NCI-H510A (cell line): ENCODE data around the gene TC2N.
"Not testable (repeated sequence)": the region's sequence is repeated elsewhere in the genome, so short reads cannot be mapped to it uniquely, and the experiment has no call there.

Experiments
- DNase-seq: peaks from one replicate; lab custom pipeline; 2025; lab: John Stamatoyannopoulos, UW

TC2N gene

GRCh38 chr14:91889477-91890211, 22.3 kb upstream of the TC2N start:
- DNase-seq, result no peak

DNA sequence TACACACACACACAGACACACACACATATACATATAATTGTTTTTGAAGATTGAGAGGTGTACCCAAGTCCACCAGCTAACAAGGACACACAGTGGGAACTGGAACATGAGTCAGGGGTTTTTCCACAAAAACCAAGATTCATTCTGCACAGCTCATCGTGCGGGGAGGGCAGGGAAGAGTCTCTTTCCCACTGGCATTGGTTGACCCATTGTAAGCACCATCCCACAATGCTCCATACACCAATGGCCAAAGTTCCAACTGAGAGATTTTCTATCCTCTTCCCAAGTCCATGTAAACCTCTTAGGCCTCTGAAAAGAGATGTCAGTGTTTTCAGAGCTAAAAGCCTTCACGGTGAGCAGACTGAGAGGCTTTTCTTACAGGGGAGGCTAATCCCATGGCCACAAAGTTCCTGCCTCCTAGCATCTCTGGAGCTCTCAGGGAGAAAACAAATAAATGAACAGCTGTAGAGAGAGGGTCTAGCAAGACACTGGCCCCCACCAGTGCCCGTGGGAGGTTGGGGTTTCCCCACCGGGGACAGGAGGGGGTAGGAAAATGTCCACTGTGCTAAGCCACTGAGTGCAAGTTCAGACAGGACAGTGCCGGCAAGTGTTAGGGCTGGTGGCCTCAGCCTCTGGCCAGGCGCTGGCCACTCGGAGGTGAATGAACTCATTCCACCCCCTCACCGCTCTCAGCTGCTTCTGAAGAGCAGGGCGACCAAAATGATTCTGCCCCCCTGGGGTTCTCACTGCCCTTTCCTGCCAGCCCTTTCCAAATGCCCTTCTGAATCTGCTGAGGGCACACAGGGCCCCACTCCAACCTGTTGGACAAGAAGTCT, 21.5 kb upstream of the TC2N start:
- no peak for DNase-seq

DNA sequence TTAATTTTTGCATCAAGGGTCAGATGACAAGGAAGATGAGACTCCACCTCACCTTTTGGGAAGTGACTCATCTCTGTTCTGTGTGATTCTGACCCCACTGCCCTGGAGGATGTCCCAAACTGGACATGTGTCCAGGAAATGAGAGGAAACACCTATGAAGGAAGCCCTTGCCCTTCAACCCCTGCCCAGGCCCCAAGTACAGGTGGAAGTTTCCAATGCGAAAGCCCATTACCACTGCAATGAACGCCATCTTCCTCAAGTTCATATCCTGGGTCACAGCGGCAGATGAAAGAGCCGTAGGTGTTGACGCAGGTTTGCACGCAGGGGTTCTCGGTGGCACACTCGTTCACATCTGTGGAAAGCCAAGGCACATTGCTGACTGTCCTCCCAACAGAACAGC, 19.6 kb upstream of the TC2N start:
- DNase-seq, result no peak

DNA sequence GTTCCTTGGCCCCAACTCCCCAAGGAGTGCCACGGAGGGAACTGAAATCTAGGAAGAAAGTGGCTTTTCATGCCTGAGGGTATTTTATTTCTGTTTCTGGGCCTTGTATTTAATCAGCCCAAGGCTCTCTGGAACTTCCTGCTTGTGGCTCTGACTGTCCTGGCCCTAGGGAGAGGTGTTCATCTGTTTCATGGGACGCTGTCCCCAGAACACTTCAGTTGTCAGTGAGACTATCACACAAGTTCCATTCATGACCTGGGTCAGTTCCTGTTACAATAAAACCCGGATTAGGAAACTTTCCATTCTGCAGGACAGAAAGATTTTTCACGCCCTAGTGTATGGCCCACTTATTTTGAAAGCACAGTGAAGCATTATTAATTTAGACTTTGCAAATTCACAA, 18.5 kb upstream of the TC2N start:
- DNase-seq, result no peak

DNA sequence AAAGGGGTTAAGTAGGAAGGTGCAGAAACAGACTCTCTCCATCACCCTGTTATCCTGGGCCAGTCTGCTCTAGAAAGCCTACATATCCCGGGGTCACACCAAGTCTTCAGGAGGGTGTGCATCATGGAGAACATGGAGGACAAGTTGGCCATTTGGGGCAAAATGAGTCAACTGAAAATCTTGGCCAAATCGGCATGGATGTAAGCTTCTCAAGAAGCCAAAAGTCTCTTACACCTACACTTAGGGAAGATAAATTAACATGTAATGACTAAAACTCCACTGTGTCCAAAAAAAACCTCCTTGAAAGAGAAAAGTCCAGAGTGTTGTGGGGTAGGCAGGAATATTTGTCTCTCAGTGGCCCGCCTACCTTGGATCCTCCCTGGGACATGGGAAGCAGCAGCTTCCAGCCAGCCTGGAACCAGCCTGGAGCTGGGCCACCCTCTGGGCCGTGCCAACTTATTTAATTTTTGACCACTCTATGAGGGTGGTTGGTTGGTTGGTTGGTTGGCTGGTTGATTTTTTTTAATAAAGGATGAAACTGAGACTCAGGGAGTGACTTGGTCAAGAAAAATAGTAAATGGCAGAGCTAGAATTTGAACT, 17.9 kb upstream of the TC2N start:
- no peak for DNase-seq

DNA sequence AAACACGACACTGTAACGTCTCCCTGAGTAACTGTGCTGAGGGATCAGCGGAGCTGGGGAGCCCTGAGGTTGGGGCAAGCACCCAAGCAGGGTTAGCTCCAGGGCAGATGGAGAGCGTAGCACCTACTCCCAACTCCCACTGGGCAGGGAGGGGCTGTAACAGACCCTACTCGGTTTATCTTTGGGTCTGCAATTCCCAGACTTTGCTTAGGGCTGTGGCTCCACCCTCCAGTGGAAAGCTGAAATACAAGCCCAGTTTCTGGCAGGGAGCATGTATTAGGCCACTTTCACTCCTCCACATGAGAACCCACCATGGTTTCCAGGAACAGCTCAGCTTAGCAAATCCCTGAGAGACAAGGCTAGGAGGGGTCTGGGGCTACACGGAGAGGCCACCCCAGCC, 17.3 kb upstream of the TC2N start:
- no peak for DNase-seq

- DNase-seq, result no peak
Observed at GRCh38 chr14:91883753-91884152, 16.4 kb upstream of the TC2N start.

- no peak for DNase-seq
Observed at GRCh38 chr14:91882776-91883175, 15.4 kb upstream of the TC2N start.

GRCh38 chr14:91882369-91882768, 15.0 kb upstream of the TC2N start:
- DNase-seq, result no peak

- no peak for DNase-seq
Observed at GRCh38 chr14:91879196-91879595, 11.9 kb upstream of the TC2N start.

GRCh38 chr14:91878274-91878673, 10.9 kb upstream of the TC2N start:
- no peak for DNase-seq

- DNase-seq, result no peak
Observed at GRCh38 chr14:91877376-91877915, 10.1 kb upstream of the TC2N start.

- no peak for DNase-seq
Observed at GRCh38 chr14:91876492-91876891, 9.2 kb upstream of the TC2N start.

- no peak for DNase-seq
Observed at GRCh38 chr14:91875525-91876286, 8.4 kb upstream of the TC2N start.

DNA sequence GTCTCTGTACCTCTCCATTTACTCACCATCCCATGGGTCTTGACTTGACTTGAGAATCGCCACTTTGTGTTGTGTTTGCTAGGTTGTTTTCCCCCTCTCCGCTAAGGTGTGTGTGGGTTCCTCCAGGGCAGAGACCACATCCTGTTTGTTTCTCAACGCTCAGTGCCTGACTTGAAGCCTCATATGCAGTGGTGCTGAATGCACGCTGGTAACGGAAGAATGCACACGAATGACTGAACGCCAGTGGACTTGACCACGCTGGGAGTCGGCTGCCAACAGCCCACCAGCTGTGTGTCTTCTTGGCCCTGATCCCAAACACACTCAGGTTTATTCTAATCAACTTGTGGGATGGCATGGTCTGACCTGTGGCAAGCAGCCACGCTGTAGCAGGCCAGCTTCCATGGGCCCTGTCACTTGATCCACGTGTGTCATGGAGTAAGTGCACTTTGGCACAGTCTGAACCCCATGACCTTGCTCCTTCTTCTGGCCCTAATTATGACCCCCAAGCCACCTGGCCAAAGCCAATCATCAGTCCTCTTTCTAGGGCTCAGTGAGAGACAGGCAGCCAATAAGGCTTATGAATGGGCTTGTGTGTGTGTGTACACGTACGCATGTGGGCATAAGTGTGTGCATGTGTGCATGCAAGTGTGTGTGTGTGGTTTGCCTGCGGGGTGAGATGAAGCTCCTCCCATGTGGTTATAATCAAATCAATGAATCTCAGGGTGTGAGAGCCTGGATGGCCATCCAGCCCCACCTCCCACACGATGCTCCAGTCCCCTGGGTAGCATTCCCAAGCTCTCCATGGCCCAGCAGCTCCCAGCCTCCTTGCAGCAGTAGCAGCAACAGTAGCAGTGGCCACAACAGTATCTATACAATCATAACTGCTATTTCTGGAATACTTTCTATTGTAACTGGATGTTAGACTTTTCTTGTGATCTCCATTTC, 6.4 kb upstream of the TC2N start:
- DNase-seq, result no peak

DNA sequence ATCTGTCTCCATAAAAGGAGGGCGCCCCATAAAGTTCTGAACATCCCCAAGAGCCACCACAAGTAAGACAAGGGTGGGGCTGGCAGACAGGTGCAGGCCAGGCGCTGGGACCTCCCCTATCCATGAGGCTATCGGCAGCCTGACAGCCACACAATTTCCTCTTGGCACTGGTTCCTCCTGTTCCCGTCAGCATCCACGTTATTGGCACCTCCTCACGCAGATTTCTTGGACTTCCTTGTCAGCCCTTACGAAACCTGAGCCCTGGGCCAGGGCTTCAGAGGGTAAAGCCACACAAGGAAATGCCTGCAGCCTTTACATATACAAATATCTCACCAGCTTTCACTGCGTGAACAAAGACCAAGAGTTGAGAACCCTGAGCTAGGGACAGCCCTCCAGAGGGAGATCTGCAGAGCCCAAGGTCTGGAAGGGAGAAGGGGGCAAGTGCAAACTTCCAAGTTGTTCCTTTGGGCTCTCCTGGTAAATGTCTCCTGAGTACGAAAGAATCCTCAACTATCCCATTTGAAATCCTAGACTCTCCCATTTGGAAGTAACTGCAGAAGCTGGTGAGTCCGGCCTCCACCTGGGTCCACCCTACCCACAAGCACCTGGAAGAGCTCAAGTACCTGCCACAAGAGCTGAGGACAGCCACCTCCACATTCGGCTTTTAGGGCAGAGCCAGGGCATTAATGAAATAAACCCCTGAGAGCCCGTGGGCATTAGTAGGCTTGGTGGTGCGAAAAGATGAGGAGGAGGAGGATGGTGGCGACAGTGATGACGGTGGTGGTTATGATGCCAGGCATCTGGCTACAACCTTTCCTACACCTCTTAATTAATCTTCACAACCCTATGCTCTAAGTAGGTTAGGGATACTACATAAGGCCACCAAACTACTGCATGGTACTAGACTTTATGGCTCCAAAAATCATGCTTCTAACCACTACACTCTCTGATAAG, 5.5 kb upstream of the TC2N start:
- DNase-seq, result no peak

- no peak for DNase-seq
Observed at GRCh38 chr14:91872011-91872501, 4.7 kb upstream of the TC2N start.

DNA sequence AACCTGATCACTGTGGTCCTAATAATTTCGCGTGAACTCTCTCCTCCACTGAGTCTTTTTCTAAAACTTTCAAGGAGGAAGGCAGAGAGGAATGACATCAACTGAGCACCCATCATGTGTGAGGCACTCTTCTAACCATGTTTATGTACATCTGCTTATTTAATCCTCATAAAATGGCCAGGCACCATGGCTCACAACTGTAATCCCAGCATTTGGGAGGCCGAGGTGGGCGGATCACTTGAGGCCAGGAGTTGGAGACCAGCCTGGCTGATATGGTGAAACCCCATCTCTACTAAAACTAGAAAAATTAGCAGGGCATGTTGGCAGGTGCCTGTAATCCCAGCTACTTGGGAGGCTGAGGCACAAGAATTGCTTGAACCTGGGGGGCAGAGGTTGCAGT, 4.1 kb upstream of the TC2N start:
- DNase-seq, result not testable (repeated sequence)

DNA sequence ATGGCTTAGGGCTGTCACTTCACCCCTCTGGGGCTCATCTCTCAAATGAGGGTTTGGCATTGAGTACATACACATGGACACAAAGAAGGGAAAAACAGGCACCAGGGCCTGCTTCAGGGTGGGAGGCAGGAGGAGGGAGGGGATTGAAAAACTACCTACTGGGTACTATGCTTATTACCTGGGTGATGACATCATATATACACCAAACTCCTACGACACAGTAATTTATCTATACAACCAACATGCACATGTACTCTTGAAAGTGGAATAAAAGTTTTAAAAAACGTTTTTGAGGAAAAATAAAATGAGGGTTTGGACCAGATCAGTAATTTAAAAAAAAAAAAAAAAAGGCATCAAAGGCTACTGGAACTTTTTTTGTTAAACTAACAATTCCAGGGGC, 3.6 kb upstream of the TC2N start:
- no peak for DNase-seq

GRCh38 chr14:91870001-91870400, 2.7 kb upstream of the TC2N start:
- no peak for DNase-seq
